SK-N-SH (cell line): Measurements from ENCODE around the gene CNTROB. TPM values are rescaled to one million over a fixed set of nuclear protein-coding genes. Genes with fewer than 3 reads are reported as not detected.
A peak's percentile ranks its signal among the peaks of the same experiment; 100 is the strongest.

Experiments
- CTCF ChIA-PET: fragments of 300-600, 350-600 bp; formaldehyde crosslinking; extraction: SDS; loops from one replicate; lab custom pipeline; 2021; lab: Yijun Ruan, JAX
- POLR2A ChIA-PET: fragments of 350-600 bp; sonication (Branson Sonifier 250); formaldehyde crosslinking; extraction: SDS; loops from one replicate; lab custom pipeline; 2020; ENCODE audit warnings: antibody characterized with exemption, inconsistent platforms; lab: Yijun Ruan, JAX
- DNase-seq: peaks from one replicate; pipeline ENCODE4 v3.0.0; 2012
- H2AFZ ChIP-seq: fragments of 200-600 bp; sonication (generic); 2 replicates; pipeline ENCODE4 v1.8.1; 2016; ENCODE audit warnings: antibody characterized with exemption, mild to moderate bottlenecking, low read depth
- H3F3A ChIP-seq: fragments of 200-600 bp; sonication (generic); replicated peaks from 2 replicates; pipeline ENCODE3; 2016; ENCODE audit warnings: antibody characterized with exemption, mild to moderate bottlenecking; ENCODE audit not compliant: insufficient read depth
- H3K27ac ChIP-seq, 2 experiments: fragments of 200-500 bp in 1 of 2; fragments of 200-600 bp in 1 of 2; sonication (Bioruptor generic) in 1 of 2; sonication (generic), shearing (Covaris generic) in 1 of 2; 2 replicates each; pipeline versions ENCODE4 v1.5.1 to v1.6.1; 2014 to 2016; ENCODE audit warnings: low read depth in 2 of 2, inconsistent platforms in 1 of 2, low read length in 1 of 2, mild to moderate bottlenecking in 1 of 2, mixed read lengths in 1 of 2
- H3K27me3 ChIP-seq: fragments of 200-600 bp; sonication (generic), shearing (Covaris generic); 2 replicates; pipeline ENCODE4 v1.6.1; 2016; ENCODE audit warnings: mixed run types; ENCODE audit not compliant: insufficient read depth
- H3K36me3 ChIP-seq, 2 experiments: fragments of 200-500 bp in 1 of 2; fragments of 200-600 bp in 1 of 2; sonication (Bioruptor generic) in 1 of 2; sonication (generic) in 1 of 2; replicated peaks in 1 of 2; 2 replicates each; pipeline versions ENCODE3 to v1.5.1; 2014 to 2016; ENCODE audit warnings: low read length in 1 of 2, mild to moderate bottlenecking in 1 of 2; ENCODE audit not compliant: insufficient read depth in 2 of 2, control insufficient read depth in 1 of 2
- H3K4me1 ChIP-seq, 2 experiments: fragments of 200-500 bp in 1 of 2; fragments of 200-600 bp in 1 of 2; sonication (Bioruptor generic) in 1 of 2; sonication (generic), shearing (Covaris generic) in 1 of 2; 2 replicates each; pipeline versions ENCODE4 v1.5.1 to v1.6.1; 2014 to 2016; ENCODE audit warnings: low read depth in 1 of 2, low read length in 1 of 2, mixed run types in 1 of 2; ENCODE audit not compliant: insufficient read depth in 2 of 2, control insufficient read depth in 1 of 2
- H3K4me2 ChIP-seq: fragments of 200-600 bp; sonication (generic), shearing (Covaris generic); 2 replicates; pipeline ENCODE4 v1.6.1; 2017; ENCODE audit warnings: mixed run types
- H3K4me3 ChIP-seq, 2 experiments: fragments of 200-500 bp in 1 of 2; fragments of 200-600 bp in 1 of 2; sonication (Bioruptor generic) in 1 of 2; sonication (generic), shearing (Covaris generic) in 1 of 2; 2 replicates each; pipeline versions ENCODE4 v1.5.1 to v1.8.1; 2014 to 2016; ENCODE audit warnings: low read depth in 2 of 2, inconsistent platforms in 1 of 2, low read length in 1 of 2, mild to moderate bottlenecking in 1 of 2, mixed read lengths in 1 of 2, moderate library complexity in 1 of 2
- H3K79me2 ChIP-seq: fragments of 200-600 bp; sonication (generic); 2 replicates; pipeline ENCODE4 v1.8.1; 2017; ENCODE audit warnings: mild to moderate bottlenecking; ENCODE audit not compliant: insufficient read depth
- H3K9ac ChIP-seq: fragments of 200-600 bp; sonication (generic); 2 replicates; pipeline ENCODE4 v1.6.1; 2017; ENCODE audit warnings: mixed run types
- H3K9me2 ChIP-seq: fragments of 200-600 bp; sonication (generic); 2 replicates; pipeline ENCODE4 v1.6.1; 2017; ENCODE audit warnings: mixed run types
- H3K9me3 ChIP-seq: fragments of 200-600 bp; sonication (generic); 2 replicates; pipeline ENCODE4 v1.6.1; 2017; ENCODE audit warnings: mixed run types, mild to moderate bottlenecking, moderate library complexity
- H4K20me1 ChIP-seq: fragments of 200-600 bp; sonication (generic); 2 replicates; pipeline ENCODE4 v1.6.1; 2017; ENCODE audit warnings: mild to moderate bottlenecking, mixed run types; ENCODE audit not compliant: insufficient read depth
- CHD2 ChIP-seq: fragments of 150-350 bp; IDR thresholded peaks from 2 replicates; pipeline ENCODE4 v1.6.1; 2018; ENCODE audit warnings: low read length; ENCODE audit not compliant: partially characterized antibody
- EP300 ChIP-seq, 2 experiments: IDR thresholded peaks; 2 replicates each; pipeline versions ENCODE4 v1.4.0 to v1.6.1; 2012; ENCODE audit warnings: borderline replicate concordance in 1 of 2, low read depth in 1 of 2, low read length in 1 of 2
- FOXM1 ChIP-seq: IDR thresholded peaks from 2 replicates; pipeline ENCODE4 v1.4.0; 2012; ENCODE audit warnings: low read depth, mild to moderate bottlenecking
- GABPA ChIP-seq: IDR thresholded peaks from 2 replicates; pipeline ENCODE4 v1.4.0; 2012; ENCODE audit warnings: low read depth, mild to moderate bottlenecking
- JUND ChIP-seq: IDR thresholded peaks from 2 replicates; pipeline ENCODE4 v1.4.0; 2012
- MXI1 ChIP-seq: IDR thresholded peaks from 2 replicates; pipeline ENCODE4 v1.6.1; 2012; ENCODE audit warnings: mild to moderate bottlenecking, low read depth, low read length, improper control_type of control experiment
- RAD21 ChIP-seq: IDR thresholded peaks from 2 replicates; pipeline ENCODE4 v1.6.1; 2012; ENCODE audit warnings: mild to moderate bottlenecking, low read length
- RCOR1 ChIP-seq: fragments of 150-350 bp; IDR thresholded peaks from 2 replicates; pipeline ENCODE4 v1.6.1; 2017; ENCODE audit warnings: antibody characterized with exemption, low read length
- SIN3A ChIP-seq: IDR thresholded peaks from 2 replicates; pipeline ENCODE4 v1.6.1; 2012; ENCODE audit warnings: low read depth, mild to moderate bottlenecking, low read length, moderate library complexity, borderline replicate concordance
- SMC3 ChIP-seq: IDR thresholded peaks from 2 replicates; pipeline ENCODE4 v1.6.1; 2012; ENCODE audit warnings: low read depth, low read length, improper control_type of control experiment
- TAF1 ChIP-seq: IDR thresholded peaks from 2 replicates; pipeline ENCODE4 v1.6.1; 2012; ENCODE audit warnings: low read depth, mild to moderate bottlenecking, low read length, moderate library complexity, borderline replicate concordance
- TCF12 ChIP-seq: IDR thresholded peaks from 2 replicates; pipeline ENCODE4 v1.4.0; 2012
- YY1 ChIP-seq: IDR thresholded peaks from 2 replicates; pipeline ENCODE4 v1.4.0; 2012; ENCODE audit warnings: low read depth, mild to moderate bottlenecking
- WGBS: methylation state at CpG from one replicate; pipeline ENCODE4 v1.1.6; 2017; ENCODE audit warnings: low lambda C conversion rate; 5-methylcytosine and 5-hydroxymethylcytosine counted together
- polyA plus RNA-seq, 3 experiments: library from polyadenylated mRNA; depleted of rRNA; stranded (reverse); fragments of >200 nt; gene quantifications; 2 replicates each; pipeline ENCODE4 v1.2.3, GENCODE V29; 2012
- TF ChIP-seq, protein P1 (sequence below): fragments of 150-350 bp; IDR thresholded peaks from 2 replicates; pipeline ENCODE4 v1.6.1; 2017; ENCODE audit warnings: antibody characterized with exemption, low read length, low read depth, borderline replicate concordance
- TF ChIP-seq, protein P2 (sequence below): IDR thresholded peaks from 2 replicates; pipeline ENCODE4 v1.4.0; 2012; ENCODE audit warnings: low read depth, borderline replicate concordance
- TF ChIP-seq, protein P3 (sequence below): fragments of 150-350 bp; IDR thresholded peaks from 2 replicates; pipeline ENCODE4 v1.6.1; 2016; ENCODE audit warnings: mild to moderate bottlenecking, low read depth, low read length
- TF ChIP-seq, protein P4 (sequence below): IDR thresholded peaks from 2 replicates; pipeline ENCODE4; 2012
- TF ChIP-seq, protein P5 (sequence below): IDR thresholded peaks from 2 replicates; pipeline ENCODE4 v1.6.1; 2012; ENCODE audit warnings: mild to moderate bottlenecking, low read depth, low read length, moderate library complexity

The CNTROB gene
- polyA plus RNA-seq, 1 of the 3 experiments (the other 2 are of a cell fraction): 26.3 TPM

DNA sequence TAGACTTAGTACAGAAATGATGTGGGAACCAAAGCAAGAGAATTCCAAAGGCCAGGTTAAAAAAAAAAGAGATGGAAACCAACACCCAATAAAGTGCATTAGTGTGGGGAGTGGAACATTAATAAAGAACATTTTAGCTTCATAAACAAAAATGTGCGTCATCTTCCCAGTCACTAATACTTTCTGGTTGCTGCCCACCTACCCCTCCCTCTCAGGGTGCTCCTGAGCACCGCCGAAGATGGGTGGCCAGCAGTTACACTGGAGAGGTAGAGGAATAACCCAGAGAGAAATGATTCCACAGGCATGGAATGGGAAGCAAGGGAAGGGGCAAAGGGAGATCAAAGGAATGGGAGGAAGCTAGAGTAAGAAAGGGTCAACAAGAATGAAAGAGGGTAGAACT, 49.4 kb upstream of the CNTROB start:
- WGBS: 63% methylated on average over 3 of the region's 3 CpGs
- no peaks in the 10 kb centered on the region for H3K9me3 ChIP-seq
- DNase-seq: no peak
- peaks cover 13 to 54% of the 10 kb centered on the region in 2 experiments for H3K4me1 ChIP-seq
- H3K4me2 ChIP-seq: peak overlapping the region; percentile 66
- POLR2A ChIA-PET: no interaction called here
- no peaks in the 10 kb centered on the region for H3K27me3 ChIP-seq
- CTCF ChIA-PET: interaction anchor here (0.7 to 2.6 kb wide), 5 partner anchors 15 to 175 kb away, joined by 3 to 9 read pairs (median 4); no protein-coding TSS in a partner anchor
- H3K79me2 ChIP-seq: peaks cover 16% of the 10 kb centered on the region
- H3K27ac ChIP-seq: peak overlapping the region; percentile 69 to 100; a peak in 3 of 4 replicates
- no peak overlapping the region for H3K9ac ChIP-seq
- peaks cover 19 to 31% of the 10 kb centered on the region in 2 experiments for H3K36me3 ChIP-seq
- no peak overlapping the region for H2AFZ ChIP-seq
- TF ChIP-seq SMC3: no peak
- TF ChIP-seq TAF1: no peak
- no peak for TF ChIP-seq SIN3A
- TF ChIP-seq RCOR1: no peak
- TF ChIP-seq, protein P1, sequence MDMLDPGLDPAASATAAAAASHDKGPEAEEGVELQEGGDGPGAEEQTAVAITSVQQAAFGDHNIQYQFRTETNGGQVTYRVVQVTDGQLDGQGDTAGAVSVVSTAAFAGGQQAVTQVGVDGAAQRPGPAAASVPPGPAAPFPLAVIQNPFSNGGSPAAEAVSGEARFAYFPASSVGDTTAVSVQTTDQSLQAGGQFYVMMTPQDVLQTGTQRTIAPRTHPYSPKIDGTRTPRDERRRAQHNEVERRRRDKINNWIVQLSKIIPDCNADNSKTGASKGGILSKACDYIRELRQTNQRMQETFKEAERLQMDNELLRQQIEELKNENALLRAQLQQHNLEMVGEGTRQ: no peak
- TF ChIP-seq MXI1: no peak
- TF ChIP-seq YY1: no peak
- TF ChIP-seq, protein P2, sequence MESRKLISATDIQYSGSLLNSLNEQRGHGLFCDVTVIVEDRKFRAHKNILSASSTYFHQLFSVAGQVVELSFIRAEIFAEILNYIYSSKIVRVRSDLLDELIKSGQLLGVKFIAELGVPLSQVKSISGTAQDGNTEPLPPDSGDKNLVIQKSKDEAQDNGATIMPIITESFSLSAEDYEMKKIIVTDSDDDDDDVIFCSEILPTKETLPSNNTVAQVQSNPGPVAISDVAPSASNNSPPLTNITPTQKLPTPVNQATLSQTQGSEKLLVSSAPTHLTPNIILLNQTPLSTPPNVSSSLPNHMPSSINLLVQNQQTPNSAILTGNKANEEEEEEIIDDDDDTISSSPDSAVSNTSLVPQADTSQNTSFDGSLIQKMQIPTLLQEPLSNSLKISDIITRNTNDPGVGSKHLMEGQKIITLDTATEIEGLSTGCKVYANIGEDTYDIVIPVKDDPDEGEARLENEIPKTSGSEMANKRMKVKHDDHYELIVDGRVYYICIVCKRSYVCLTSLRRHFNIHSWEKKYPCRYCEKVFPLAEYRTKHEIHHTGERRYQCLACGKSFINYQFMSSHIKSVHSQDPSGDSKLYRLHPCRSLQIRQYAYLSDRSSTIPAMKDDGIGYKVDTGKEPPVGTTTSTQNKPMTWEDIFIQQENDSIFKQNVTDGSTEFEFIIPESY: no peak
- no peak for TF ChIP-seq JUND
- TF ChIP-seq, protein P3, sequence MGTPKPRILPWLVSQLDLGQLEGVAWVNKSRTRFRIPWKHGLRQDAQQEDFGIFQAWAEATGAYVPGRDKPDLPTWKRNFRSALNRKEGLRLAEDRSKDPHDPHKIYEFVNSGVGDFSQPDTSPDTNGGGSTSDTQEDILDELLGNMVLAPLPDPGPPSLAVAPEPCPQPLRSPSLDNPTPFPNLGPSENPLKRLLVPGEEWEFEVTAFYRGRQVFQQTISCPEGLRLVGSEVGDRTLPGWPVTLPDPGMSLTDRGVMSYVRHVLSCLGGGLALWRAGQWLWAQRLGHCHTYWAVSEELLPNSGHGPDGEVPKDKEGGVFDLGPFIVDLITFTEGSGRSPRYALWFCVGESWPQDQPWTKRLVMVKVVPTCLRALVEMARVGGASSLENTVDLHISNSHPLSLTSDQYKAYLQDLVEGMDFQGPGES: no peak
- no peak for TF ChIP-seq EP300 (IDR thresholded peaks at IDR 0.05; ENCODE audit: borderline replicate concordance in 1 of 2, low read depth in 1 of 2, low read length in 1 of 2)
- no peak for TF ChIP-seq RAD21
- TF ChIP-seq CHD2: no peak
- TF ChIP-seq TCF12: no peak
- TF ChIP-seq, protein P4, sequence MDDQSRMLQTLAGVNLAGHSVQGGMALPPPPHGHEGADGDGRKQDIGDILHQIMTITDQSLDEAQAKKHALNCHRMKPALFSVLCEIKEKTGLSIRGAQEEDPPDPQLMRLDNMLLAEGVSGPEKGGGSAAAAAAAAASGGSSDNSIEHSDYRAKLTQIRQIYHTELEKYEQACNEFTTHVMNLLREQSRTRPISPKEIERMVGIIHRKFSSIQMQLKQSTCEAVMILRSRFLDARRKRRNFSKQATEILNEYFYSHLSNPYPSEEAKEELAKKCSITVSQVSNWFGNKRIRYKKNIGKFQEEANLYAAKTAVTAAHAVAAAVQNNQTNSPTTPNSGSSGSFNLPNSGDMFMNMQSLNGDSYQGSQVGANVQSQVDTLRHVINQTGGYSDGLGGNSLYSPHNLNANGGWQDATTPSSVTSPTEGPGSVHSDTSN: no peak
- TF ChIP-seq FOXM1: no peak
- no peak for TF ChIP-seq GABPA
- TF ChIP-seq, protein P5, sequence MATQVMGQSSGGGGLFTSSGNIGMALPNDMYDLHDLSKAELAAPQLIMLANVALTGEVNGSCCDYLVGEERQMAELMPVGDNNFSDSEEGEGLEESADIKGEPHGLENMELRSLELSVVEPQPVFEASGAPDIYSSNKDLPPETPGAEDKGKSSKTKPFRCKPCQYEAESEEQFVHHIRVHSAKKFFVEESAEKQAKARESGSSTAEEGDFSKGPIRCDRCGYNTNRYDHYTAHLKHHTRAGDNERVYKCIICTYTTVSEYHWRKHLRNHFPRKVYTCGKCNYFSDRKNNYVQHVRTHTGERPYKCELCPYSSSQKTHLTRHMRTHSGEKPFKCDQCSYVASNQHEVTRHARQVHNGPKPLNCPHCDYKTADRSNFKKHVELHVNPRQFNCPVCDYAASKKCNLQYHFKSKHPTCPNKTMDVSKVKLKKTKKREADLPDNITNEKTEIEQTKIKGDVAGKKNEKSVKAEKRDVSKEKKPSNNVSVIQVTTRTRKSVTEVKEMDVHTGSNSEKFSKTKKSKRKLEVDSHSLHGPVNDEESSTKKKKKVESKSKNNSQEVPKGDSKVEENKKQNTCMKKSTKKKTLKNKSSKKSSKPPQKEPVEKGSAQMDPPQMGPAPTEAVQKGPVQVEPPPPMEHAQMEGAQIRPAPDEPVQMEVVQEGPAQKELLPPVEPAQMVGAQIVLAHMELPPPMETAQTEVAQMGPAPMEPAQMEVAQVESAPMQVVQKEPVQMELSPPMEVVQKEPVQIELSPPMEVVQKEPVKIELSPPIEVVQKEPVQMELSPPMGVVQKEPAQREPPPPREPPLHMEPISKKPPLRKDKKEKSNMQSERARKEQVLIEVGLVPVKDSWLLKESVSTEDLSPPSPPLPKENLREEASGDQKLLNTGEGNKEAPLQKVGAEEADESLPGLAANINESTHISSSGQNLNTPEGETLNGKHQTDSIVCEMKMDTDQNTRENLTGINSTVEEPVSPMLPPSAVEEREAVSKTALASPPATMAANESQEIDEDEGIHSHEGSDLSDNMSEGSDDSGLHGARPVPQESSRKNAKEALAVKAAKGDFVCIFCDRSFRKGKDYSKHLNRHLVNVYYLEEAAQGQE: no peak
- H3F3A ChIP-seq: peaks cover 32% of the 10 kb centered on the region
- H3K9me2 ChIP-seq: no peaks in the 10 kb centered on the region
- 0 out of 4 replicates have a peak overlapping the region, but pooled peaks of 1 of the 2 experiments have one; percentile 1 for H3K4me3 ChIP-seq
- no peaks in the 10 kb centered on the region for H4K20me1 ChIP-seq
